ENCODE results near the gene TAF5L.
"Not testable (repeated sequence)": the region's sequence is repeated elsewhere in the genome, so short reads cannot be mapped to it uniquely, and the experiment has no call there.

TAF5L gene

DNA sequence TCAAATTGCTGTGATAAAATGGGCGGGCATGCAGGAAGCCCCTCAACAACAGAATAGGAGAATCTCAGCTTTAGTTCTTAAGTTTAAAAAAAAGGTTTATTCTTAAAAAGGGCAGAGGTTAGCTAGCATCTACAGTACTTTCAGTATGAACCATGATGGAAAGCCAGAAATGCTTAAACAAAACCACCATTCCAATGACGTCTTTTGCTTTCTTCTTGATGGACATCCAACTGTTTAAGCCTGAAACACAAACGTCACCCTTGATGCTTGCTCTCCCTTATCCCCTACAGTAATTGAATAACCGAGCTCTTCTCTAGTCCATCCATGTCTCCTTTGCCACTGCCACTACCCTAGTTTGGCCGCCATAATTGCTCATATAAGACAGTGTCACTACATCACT is 25.7 kb downstream of the TAF5L start:
- DNase-seq: no peak

DNA sequence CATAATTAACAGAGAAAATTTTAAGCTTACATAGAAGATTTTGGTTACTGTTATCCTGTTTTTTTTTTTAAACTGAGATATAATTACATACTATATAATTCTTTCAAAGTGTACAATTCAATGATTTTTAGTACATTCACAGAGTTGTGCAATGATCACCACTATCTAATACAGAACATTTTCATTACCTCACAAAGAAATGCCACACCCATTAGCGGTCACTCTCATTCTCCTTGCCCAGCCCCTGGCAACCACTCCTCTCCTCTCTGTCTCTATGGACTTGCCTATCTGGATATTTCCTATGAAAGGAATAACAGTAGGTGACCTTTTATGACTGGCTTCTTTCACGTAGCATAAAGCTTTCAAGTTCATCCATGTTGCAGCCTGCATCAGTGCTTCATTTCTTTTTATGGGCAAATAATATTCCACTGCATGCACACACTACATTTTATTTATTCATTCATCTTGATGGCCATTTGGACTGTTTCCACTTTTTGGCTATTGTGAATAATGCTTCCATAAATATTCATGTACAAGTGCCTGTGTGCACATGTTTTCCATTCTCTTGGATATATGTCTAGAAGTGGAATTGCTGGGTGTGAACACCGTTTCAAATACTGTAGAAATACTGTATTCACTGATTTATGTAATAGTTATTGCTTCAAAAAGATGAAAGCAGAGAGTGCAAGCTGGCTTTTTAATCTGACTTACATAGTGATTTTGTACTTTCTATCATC is 26.5 kb downstream of the TAF5L start:
- DNase-seq: no peak

DNA sequence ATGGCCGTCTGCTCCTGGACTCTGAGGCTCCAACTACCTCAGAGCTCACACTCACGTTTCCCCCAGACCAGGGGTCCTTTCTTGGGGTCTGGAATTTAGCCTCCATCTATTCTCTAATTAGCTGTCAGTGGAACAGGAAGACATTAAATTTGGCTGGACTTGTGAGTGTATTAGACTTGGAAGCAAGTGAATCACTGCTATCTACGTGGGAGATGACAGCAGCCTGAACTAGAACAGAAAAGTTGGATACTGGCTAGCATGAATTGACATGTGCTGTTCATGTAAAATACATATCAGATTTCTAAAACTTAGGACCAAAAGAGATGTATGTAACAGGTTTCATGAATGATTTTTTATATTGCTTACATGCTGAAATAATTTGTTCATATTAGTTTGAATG is 28.0 kb downstream of the TAF5L start:
- DNase-seq: no peak

DNA sequence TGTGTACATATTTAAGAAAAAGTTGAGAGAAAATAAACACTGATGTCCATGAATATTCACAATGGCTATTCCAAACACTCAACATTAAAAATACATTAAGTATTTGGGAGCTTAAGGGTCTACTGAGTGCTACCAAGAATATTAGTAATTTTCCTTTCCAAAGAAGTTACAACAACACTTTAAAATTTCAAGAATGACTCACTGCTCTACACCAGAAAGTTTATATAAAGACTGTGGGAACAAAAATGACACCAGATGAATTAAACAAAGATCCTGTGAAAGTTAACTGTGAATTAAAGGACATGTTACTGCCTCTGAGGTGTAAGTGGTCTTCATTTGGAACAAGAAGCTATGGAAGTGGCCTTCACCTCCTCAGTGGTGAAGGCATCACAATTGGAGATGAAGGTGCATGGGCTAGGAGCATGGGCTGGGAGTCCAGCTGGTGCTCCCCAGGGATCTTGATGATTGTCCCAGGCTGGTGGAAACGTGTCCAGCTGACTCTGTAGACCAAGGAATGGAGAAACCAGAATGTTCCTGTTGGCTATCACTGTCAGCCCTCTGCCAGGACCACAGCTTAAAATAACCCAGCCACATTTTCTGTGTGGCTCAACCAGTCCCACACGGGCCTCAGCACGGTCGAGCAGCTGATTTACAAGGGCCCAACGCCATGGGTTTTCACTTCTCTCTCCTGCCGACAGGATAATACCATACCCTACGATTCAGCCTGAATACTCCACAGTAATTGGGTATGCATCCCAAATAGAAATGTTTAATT is 28.8 kb downstream of the TAF5L start:
- peak; percentile 43 for DNase-seq

GRCh38 chr1:229595876-229596275 is 30.0 kb downstream of the TAF5L start:
- not testable (repeated sequence) for DNase-seq

- DNase-seq: no peak
Observed at GRCh38 chr1:229594227-229595008, 31.5 kb downstream of the TAF5L start.

GRCh38 chr1:229593800-229594199 is 32.1 kb downstream of the TAF5L start:
- DNase-seq: no peak

DNA sequence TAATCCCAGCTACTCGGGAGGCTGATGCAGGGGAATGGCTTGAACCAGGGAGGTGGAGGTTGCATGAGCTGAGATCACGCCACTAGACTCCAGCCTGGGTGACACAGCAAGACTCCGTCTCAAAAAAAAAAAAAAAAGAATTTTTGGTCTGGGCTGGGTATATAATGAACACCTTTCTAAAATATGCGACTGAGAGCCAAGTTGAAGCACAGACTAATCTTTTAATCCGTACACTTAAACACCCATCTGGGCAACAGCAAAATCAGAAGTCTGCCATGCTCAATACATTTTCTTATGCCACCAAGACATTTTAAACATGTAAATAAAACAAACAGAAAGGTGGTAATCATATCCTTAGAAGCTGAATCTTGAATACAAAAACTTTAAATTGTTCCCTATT is 35.8 kb downstream of the TAF5L start:
- DNase-seq: no peak

DNA sequence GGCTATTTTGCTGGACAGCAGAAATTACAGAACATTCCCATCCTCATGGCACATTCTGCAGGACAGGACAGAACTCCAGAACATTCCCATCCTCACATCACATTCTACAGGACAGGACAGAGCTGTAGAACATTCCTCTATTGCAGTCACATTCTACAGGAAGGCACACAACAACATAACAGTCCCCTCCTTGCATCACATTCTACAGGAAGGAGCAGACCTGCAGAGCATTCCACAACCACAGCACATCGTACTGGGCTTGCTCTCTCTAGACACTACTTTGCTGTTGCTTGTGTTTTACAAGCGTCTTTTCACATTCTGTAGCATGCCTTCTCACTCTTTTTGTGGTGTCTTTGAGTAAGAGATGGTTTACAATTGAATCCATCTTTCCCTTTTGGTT is 40.6 kb downstream of the TAF5L start:
- DNase-seq: no peak

GRCh38 chr1:229582715-229583114 is 43.2 kb downstream of the TAF5L start:
- DNase-seq: no peak

GRCh38 chr1:229582011-229582694 is 43.8 kb downstream of the TAF5L start:
- peak; percentile 22 for DNase-seq

DNA sequence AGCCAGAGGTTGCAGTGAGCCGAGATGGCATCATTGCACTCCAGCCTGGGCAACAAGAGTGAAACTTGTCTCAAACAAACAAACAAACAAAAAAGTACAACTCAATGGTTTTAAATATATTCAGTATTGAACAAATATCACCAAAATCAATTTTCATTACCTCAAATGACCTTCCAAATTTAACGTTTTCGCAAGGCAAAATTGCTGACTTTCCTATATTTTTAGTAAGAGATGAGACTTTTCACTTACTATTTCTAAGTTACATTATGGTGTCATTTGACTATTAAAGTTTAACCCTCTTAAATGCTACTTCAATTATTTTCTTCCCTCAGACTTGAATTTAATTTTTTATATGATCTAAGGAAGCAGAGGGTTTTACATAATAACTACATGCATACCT is 44.4 kb downstream of the TAF5L start:
- no peak for DNase-seq

- DNase-seq: peak; percentile 85
Observed at GRCh38 chr1:229579059-229579673, 46.8 kb downstream of the TAF5L start.

DNA sequence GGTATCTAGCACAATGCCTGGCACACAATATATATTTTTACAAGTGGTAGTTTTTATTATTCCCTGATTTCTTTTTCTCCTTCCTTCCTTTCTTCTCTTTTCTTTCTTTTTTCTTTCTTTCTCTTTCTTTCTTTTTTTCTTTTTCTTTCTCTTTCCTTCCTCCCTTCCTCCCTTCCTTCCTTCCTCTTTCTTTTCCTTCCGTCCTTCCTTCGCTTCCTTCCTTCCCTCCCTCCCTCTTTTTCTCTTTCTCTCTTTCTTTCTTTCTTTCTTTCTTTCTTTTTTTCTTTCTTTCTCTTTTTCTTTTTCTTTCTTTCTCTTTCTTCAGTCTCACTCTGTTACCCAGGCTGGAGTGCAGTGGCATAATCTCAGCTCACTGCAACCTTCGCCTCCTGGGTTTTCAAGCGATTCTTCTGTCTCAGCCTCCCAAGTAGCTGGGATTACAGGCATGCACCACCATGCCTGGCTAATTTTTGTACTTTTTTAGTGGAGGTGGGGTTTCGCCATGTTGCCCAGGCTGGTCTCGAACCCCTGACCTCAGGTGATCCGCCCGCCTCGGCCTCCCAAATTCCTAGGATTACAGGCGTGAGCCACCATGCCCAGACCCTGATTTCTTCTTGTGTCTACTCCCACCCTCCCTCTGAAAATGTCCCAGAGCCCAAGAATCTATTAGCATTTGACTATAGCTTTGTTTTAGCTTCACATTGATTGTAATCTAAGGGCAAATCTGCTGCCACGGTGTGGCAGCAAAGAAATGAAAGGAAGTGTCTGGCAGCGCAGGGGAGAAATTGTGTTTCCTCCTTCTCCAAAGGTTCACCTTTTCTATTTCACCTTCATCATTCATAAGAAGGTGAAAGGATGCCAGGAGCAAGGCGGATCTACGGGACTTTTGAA is 47.5 kb downstream of the TAF5L start:
- DNase-seq: no peak

DNA sequence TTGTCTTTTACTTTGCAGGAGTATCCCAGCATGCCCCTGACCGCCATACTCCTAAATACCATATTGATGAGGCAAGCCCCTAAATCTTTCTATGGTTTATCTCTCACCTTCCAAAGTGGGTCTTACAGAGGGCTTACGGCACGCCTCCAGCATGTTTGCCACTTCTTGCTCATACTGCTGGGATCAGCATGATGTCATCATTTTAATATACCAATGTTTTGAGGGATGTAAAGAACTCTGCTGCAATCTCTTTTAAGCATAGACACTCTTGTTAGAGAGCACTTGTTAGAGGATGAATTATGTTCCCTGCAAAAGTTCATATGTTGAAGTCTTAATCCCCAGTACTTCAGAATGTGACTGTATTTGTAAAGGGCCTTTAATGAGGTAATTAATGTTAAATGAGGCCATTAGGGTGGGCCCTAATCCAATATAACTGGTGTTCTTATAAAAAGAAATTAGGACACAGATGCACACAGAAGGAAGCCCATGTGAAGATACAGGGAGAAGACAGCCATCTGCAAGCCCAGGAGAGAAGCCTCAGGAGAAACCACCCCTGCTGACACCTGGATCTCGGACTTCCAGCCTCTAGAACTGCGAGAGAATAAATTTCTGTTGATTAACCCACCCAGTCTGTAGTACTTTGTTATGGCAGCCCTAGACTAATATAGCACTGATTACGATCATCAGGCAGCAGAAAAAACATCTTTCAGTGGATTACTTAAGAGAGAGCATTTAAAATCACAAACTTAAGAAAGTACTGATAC is 51.1 kb downstream of the TAF5L start:
- no peak for DNase-seq

- DNase-seq: no peak
Observed at GRCh38 chr1:229572286-229572685, 53.6 kb downstream of the TAF5L start.

GRCh38 chr1:229570891-229571516 is 54.9 kb downstream of the TAF5L start:
- no peak for DNase-seq

GRCh38 chr1:229570305-229570704 is 55.6 kb downstream of the TAF5L start:
- no peak for DNase-seq

DNA sequence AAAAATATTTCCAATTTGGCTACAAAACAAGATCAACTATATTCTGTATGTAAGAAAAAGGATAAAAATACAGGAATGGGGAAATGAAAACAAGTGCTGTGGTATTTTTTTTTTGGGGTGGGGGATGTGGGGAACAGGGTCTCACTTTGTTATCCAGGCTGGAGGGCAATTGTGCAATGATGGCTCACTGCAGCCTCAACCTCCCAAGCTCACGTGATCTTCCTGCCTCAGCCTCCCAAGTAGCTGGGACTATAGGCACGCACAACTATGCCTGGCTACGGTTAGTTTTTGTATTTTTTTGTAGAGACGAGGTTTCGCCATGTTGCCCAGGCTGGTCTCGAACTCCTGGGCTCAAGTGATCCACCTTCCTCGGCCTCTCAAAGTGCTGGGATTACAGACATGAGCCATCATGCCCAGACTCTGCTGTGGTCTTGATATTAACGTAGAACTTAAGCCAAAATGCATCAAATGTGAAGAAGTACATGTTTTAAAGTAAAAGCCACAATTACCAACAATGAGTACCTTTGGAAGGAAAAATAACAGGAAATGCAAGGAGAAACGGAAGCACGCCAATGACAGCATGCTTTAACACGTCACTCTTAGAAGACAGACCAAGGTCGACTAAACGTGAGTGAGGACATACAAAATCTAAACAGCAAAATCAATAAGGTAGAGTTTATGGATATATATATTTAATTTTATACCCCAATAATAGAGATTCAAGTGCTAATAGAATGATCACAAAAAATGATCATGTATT is 58.6 kb downstream of the TAF5L start:
- DNase-seq: no peak

Measured in right hindlimb (tissue), 1 donor.